ENCODE results near the gene SYMPK.

DNA sequence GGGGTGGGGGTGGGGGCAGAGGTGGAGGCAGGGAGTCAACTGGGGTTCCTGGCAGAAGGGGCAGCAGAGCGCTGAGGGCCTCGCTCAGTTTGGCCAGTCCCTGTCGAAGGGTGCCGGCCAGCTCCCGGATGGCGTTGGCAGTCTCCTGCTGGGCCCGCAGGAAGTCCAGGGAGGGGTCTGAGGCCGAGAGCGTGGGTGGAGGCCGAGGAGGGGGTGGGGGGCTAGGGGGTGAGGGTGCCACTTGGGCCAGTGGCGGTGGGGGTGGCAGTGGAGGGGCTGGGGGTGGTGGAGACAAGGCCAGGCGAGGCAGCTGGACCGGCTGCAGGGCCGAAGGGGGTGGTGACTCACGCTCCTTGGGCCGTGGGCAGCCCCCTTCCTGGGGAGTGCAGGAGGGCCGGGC lies 27.9 kb upstream of the SYMPK start:
- TF ChIP-seq, protein P1, sequence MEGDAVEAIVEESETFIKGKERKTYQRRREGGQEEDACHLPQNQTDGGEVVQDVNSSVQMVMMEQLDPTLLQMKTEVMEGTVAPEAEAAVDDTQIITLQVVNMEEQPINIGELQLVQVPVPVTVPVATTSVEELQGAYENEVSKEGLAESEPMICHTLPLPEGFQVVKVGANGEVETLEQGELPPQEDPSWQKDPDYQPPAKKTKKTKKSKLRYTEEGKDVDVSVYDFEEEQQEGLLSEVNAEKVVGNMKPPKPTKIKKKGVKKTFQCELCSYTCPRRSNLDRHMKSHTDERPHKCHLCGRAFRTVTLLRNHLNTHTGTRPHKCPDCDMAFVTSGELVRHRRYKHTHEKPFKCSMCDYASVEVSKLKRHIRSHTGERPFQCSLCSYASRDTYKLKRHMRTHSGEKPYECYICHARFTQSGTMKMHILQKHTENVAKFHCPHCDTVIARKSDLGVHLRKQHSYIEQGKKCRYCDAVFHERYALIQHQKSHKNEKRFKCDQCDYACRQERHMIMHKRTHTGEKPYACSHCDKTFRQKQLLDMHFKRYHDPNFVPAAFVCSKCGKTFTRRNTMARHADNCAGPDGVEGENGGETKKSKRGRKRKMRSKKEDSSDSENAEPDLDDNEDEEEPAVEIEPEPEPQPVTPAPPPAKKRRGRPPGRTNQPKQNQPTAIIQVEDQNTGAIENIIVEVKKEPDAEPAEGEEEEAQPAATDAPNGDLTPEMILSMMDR (IDR thresholded peaks at IDR 0.05) = no peak
- TF ChIP-seq POLR2A (IDR thresholded peaks at IDR 0.05) = no peak

Measured in Peyer's patch (tissue), 4 donors.